GM12872 (cell line): Measurements from ENCODE around the gene PARD3B.

Experiments
- CTCF ChIP-seq: IDR thresholded peaks from 3 replicates; pipeline ENCODE4 v1.5.1; 2011; ENCODE audit warnings: low read depth, mild to moderate bottlenecking, low read length, moderate library complexity; ENCODE audit not compliant: insufficient read depth

Gene PARD3B

GRCh38 chr2:205539603-205540002 is 994.3 kb downstream of the PARD3B start:
- 0 out of 3 replicates have a peak, but pooled peaks have one; percentile 19 for TF ChIP-seq CTCF

GRCh38 chr2:205540036-205540435 is 994.8 kb downstream of the PARD3B start:
- no peak for TF ChIP-seq CTCF

GRCh38 chr2:205543262-205543843 is 998.1 kb downstream of the PARD3B start:
- no peak for TF ChIP-seq CTCF

GRCh38 chr2:205543937-205544702 is 998.8 kb downstream of the PARD3B start:
- TF ChIP-seq CTCF, result no peak

- no peak for TF ChIP-seq CTCF
Observed at GRCh38 chr2:205545971-205546816, 1000.9 kb downstream of the PARD3B start.

- TF ChIP-seq CTCF, result no peak
Observed at GRCh38 chr2:205555566-205556230, 1010.4 kb downstream of the PARD3B start.

GRCh38 chr2:205556357-205556756 is 1011.1 kb downstream of the PARD3B start:
- TF ChIP-seq CTCF, result no peak
